Mesodermal cell (in vitro differentiated cells): Measurements from ENCODE around the gene FNIP2.
"Not testable (repeated sequence)": the region's sequence is repeated elsewhere in the genome, so short reads cannot be mapped to it uniquely, and the experiment has no call there.

ENCODE experiments used
- H3K27ac ChIP-seq: 2 replicates; pipeline ENCODE4 v1.7.0; 2013; ENCODE audit warnings: mild to moderate bottlenecking, low read depth, low read length, moderate library complexity; ENCODE audit not compliant: severe bottlenecking
- H3K36me3 ChIP-seq: 2 replicates; pipeline ENCODE4 v1.7.1; 2013; ENCODE audit warnings: mild to moderate bottlenecking, low read length, moderate library complexity; ENCODE audit not compliant: control insufficient read depth, insufficient read depth
- H3K4me1 ChIP-seq: one replicate; pipeline ENCODE4 v1.7.1; 2013; ENCODE audit warnings: mild to moderate bottlenecking, low read length; ENCODE audit not compliant: insufficient read depth, control insufficient read depth, poor library complexity, severe bottlenecking
- H3K4me3 ChIP-seq: 2 replicates; pipeline ENCODE4 v1.7.0; 2013; ENCODE audit warnings: low read length, control low read depth, mild to moderate bottlenecking; ENCODE audit not compliant: insufficient read depth, poor library complexity, severe bottlenecking; ENCODE audit errors: extremely low read depth
- H3K9me3 ChIP-seq: 2 replicates; pipeline ENCODE4 v1.7.1; 2013; ENCODE audit warnings: mild to moderate bottlenecking, low read length, moderate library complexity; ENCODE audit not compliant: control insufficient read depth
- WGBS, 2 experiments: methylation state at CpG; one replicate each; pipeline ENCODE4 v1.1.5; 2013; ENCODE audit warnings: missing lambda C conversion rate in 2 of 2; ENCODE audit not compliant: insufficient coverage in 2 of 2; 5-methylcytosine and 5-hydroxymethylcytosine counted together

The FNIP2 gene

GRCh38 chr4:158912806-158913205, 144.0 kb downstream of the FNIP2 start:
- H3K36me3 ChIP-seq: no peaks in the 10 kb centered on the region
- no peak overlapping the region for H3K4me3 ChIP-seq
- no peak overlapping the region for H3K27ac ChIP-seq
- WGBS, 2 experiments: 49 to 71% methylated on average over 5 of the region's 6 CpGs
- peaks cover 6% of the 10 kb centered on the region for H3K4me1 ChIP-seq
- H3K9me3 ChIP-seq: no peaks in the 10 kb centered on the region

- Histone ChIP-seq H3K36me3 (no peaks in the 10 kb centered on the region), H3K27ac (no peak overlapping the region), H3K4me3 (no peak overlapping the region), H3K4me1 (peaks cover 6% of the 10 kb centered on the region), H3K9me3 (no peaks in the 10 kb centered on the region)
- 100% methylated on average over 1 of the region's 5 CpGs; no CpG with 5 or more reads in 1 of the 2 experiments for WGBS, 2 experiments
These were observed 144.9 kb downstream of the FNIP2 start for GRCh38 chr4:158913766-158914165.

- H3K4me1 ChIP-seq: peaks cover 6% of the 10 kb centered on the region
- no peak overlapping the region for H3K27ac ChIP-seq
- 94 to 100% methylated on average over 1 to 2 of the region's 5 CpGs for WGBS, 2 experiments
These were observed 145.4 kb downstream of the FNIP2 start for GRCh38 chr4:158914218-158914617.

GRCh38 chr4:158915683-158916241, 146.9 kb downstream of the FNIP2 start:
- Histone ChIP-seq H3K36me3 (no peaks in the 10 kb centered on the region), H3K27ac (no peak overlapping the region), H3K4me1 (peaks cover 6% of the 10 kb centered on the region), H3K4me3 (no peak overlapping the region), H3K9me3 (peaks cover 4% of the 10 kb centered on the region)
- WGBS, 2 experiments: no CpG with 5 or more reads among the region's 2 CpGs

More at GRCh38 chr4:158914218-158914617, 145.4 kb downstream of the FNIP2 start:
- H3K36me3 ChIP-seq: no peaks in the 10 kb centered on the region
- H3K4me3 ChIP-seq: no peak overlapping the region
- no peaks in the 10 kb centered on the region for H3K9me3 ChIP-seq

- not testable (repeated sequence) for H3K9me3 ChIP-seq, H3K27ac ChIP-seq, H3K36me3 ChIP-seq, H3K4me3 ChIP-seq, H3K4me1 ChIP-seq
- 90 to 94% methylated on average over 4 to 5 of the region's 8 CpGs for WGBS, 2 experiments
These were observed 151.7 kb downstream of the FNIP2 start for GRCh38 chr4:158920452-158920996.

- not testable (repeated sequence) for H3K27ac ChIP-seq, H3K4me3 ChIP-seq, H3K4me1 ChIP-seq, H3K9me3 ChIP-seq, H3K36me3 ChIP-seq
- WGBS, 2 experiments: 92 to 95% methylated on average over 18 to 19 of the region's 19 CpGs
These were observed 158.9 kb downstream of the FNIP2 start for GRCh38 chr4:158927774-158928173.

GRCh38 chr4:158929939-158930638, 161.3 kb downstream of the FNIP2 start:
- H3K9me3 ChIP-seq: no peaks in the 10 kb centered on the region
- H3K27ac ChIP-seq: no peak overlapping the region
- H3K36me3 ChIP-seq: no peaks in the 10 kb centered on the region
- H3K4me1 ChIP-seq: no peaks in the 10 kb centered on the region
- WGBS, 2 experiments: 75 to 100% methylated on average over 1 to 3 of the region's 5 CpGs
- H3K4me3 ChIP-seq: no peak overlapping the region

GRCh38 chr4:158930639-158930972, 161.8 kb downstream of the FNIP2 start:
- Histone ChIP-seq H3K4me1 (no peaks in the 10 kb centered on the region), H3K36me3 (no peaks in the 10 kb centered on the region), H3K9me3 (no peaks in the 10 kb centered on the region), H3K27ac (no peak overlapping the region), H3K4me3 (no peak overlapping the region)

- 79 to 100% methylated on average over 1 to 2 of the region's 2 CpGs for WGBS, 2 experiments
- H3K9me3 ChIP-seq: no peaks in the 10 kb centered on the region
- H3K4me1 ChIP-seq: no peaks in the 10 kb centered on the region
- no peaks in the 10 kb centered on the region for H3K36me3 ChIP-seq
- H3K4me3 ChIP-seq: no peak overlapping the region
- no peak overlapping the region for H3K27ac ChIP-seq
These were observed 164.4 kb downstream of the FNIP2 start for GRCh38 chr4:158933236-158933635.

GRCh38 chr4:158934996-158935669, 166.3 kb downstream of the FNIP2 start:
- H3K27ac ChIP-seq: no peak overlapping the region
- WGBS, 2 experiments: 74 to 86% methylated on average over 2 to 3 of the region's 6 CpGs

GRCh38 chr4:158936238-158936637, 167.4 kb downstream of the FNIP2 start:
- no peaks in the 10 kb centered on the region for H3K9me3 ChIP-seq
- H3K27ac ChIP-seq: no peak overlapping the region
- H3K4me1 ChIP-seq: no peaks in the 10 kb centered on the region
- H3K4me3 ChIP-seq: no peak overlapping the region
- WGBS, 2 experiments: 84 to 91% methylated on average over 4 to 5 of the region's 6 CpGs
- H3K36me3 ChIP-seq: no peaks in the 10 kb centered on the region

More at GRCh38 chr4:158934996-158935669, 166.3 kb downstream of the FNIP2 start:
- Histone ChIP-seq H3K36me3 (no peaks in the 10 kb centered on the region), H3K4me3 (no peak overlapping the region), H3K4me1 (no peaks in the 10 kb centered on the region), H3K9me3 (no peaks in the 10 kb centered on the region)
